Karpas-422 (cell line): ENCODE results near the gene APOBEC3C. TPM values are rescaled to one million over a fixed set of nuclear protein-coding genes. Genes with fewer than 3 reads are reported as not detected.

Experiments used
- total RNA-seq: library from RNA; depleted of rRNA; stranded (reverse); fragments of >200 nt; shearing (Covaris generic); gene quantifications from 2 replicates; pipeline ENCODE4 v1.2.3, GENCODE V29; 2014; ENCODE audit warnings: low replicate concordance; rRNA removed

Gene APOBEC3C
- total RNA-seq, 1 experiment from 2014 or later: 6.2 TPM

Other genes with a start within 250 kb of the APOBEC3C start
- 3.2 and 8.8 TPM in 2 replicates for gene DNAL4, start 220.1 kb upstream of the APOBEC3C start, total RNA-seq
- not detected in 2 replicates for gene NPTXR, start 170.2 kb upstream of the APOBEC3C start, total RNA-seq
- 30.5 and 46.4 TPM in 2 replicates for gene CBX6, start 142.0 kb upstream of the APOBEC3C start, total RNA-seq
- gene APOBEC3A, start 56.6 kb upstream of the APOBEC3C start, total RNA-seq: not detected in 2 replicates
- not detected in 2 replicates for gene APOBEC3B, start 31.9 kb upstream of the APOBEC3C start, total RNA-seq
- gene APOBEC3D, start 6.9 kb downstream of the APOBEC3C start, total RNA-seq: 2.1 and 4.3 TPM in 2 replicates
- gene APOBEC3F, start 26.6 kb downstream of the APOBEC3C start, total RNA-seq: 0.93 and 2.6 TPM in 2 replicates
- gene APOBEC3G, start 63.0 kb downstream of the APOBEC3C start, total RNA-seq: 6.0 and 6.5 TPM in 2 replicates
- not detected in 2 replicates for gene APOBEC3H, start 83.0 kb downstream of the APOBEC3C start, total RNA-seq
- gene CBX7, start 138.4 kb downstream of the APOBEC3C start, total RNA-seq: 1.7 and 3.5 TPM in 2 replicates
- gene PDGFB, start 230.7 kb downstream of the APOBEC3C start, total RNA-seq: 0.43 and 2.9 TPM in 2 replicates